CD4-positive, alpha-beta T cell treated with Interleukin-6 at 100 ng/mL for 8 hours (primary cell): ENCODE data around the gene RIMKLB.

Source experiments
- DNase-seq: peaks from one replicate; pipeline ENCODE4 v3.0.0-alpha.2; 2020; ENCODE audit warnings: mixed read lengths, low spot score

Gene RIMKLB

DNA sequence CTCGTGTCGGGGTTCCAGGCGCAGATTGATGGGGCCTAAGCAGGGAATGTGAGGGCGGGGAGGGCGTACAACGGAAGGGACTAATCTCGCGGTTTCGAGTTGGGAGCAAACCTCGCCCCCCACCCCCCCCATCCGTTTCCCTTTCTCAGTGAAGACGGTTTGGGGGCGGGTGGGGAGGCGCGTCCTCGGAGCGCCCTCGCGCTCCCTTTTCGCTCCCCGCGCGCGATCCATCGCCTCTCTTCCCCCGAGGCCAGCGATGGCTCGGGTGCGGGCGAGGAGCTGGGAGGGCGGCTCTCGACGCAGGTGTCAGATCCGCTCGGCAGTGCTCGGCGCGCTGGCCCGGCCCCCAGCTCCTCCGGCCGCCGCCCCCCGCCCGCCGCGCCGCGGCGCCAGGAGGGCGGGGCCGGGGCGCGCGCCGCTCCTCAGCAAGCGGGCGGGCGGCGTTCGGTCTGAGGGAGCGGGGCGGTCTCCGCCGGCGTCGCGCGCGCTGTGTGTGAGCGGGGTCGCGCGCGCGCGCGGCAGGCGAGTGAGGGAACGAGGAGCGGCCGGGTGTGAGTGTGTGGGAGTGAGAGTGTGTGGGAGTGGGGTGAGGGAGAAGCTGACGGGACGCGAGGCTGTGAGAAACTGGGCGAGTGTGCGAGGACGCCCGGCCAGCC lies at the start of gene RIMKLB:
Gene RIMKLB (plus strand): TSS at position 516 of the 656 bp plus-strand sequence. CDS start 15,876 bp downstream, outside the sequence.
- DNase-seq: peak; percentile 67

GRCh38 chr12:8648576-8649205 lies 49.1 kb upstream of the RIMKLB start:
- DNase-seq: peak; percentile 11

DNA sequence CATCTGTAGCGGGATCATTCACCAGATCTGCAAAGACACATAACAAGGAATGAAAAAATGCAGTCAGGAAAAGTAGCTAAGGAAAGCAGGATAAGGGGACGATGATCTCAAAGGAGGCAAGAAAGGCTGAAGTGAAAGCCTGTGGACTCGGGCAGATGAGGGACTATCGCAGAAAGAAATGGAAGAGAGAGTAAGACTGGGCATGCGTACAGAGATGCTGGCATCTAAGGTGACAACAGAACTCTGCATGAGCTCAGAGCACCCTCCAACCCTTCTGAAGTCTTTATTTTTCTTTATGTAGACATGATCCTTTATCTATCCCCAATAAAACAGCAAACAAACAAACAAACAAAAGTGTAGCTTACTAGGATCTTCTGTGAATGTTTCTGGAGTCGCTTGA lies 42.4 kb upstream of the RIMKLB start:
- DNase-seq: no peak

- no peak for DNase-seq
Measured at GRCh38 chr12:8658346-8658745, 39.4 kb upstream of the RIMKLB start.

- no peak for DNase-seq
Measured at GRCh38 chr12:8661016-8661415, 36.8 kb upstream of the RIMKLB start.

DNA sequence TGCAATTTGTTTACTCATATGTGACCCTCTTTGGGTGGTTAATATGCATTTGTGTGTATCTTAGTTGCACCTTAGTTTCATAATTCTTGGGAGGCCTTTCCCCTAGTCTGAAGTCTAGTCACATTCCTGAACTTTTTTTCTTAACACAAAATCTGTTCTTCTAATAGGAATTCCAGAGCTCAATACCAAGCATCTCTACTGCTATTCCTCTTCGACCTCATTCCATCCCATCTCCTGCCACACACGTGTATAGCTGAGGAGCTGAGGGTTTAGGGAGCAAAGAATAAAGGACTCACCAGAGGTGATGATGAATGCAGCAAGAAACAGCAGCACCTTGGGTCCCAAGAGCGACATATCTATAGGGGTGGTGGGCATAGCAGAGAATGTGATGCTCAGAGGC lies 36.0 kb upstream of the RIMKLB start:
- DNase-seq: no peak

DNA sequence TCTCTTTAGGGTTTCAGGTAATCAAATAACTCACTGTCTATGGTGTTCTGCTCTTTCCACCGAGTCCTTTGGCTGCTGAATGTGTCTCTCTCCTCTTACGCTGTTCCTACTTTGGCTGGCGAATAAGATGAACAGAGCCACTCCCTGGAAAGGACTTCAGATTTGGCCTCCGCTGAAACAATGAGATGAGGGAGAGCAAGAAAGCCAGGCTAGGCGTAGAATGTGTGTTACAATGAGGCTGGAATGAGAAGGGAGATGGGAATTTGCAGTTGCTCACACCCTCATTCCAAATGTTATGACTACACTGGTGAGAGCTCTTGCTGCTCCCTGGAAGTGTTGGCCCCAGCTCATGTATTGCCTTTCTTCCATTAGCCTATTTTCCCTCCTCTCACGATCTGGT lies 35.2 kb upstream of the RIMKLB start, which contains the start of gene MFAP5:
Gene MFAP5 (minus strand): TSS at position 234 of the 400 bp plus-strand sequence. CDS start 722 bp downstream, outside the sequence.
- no peak for DNase-seq

DNA sequence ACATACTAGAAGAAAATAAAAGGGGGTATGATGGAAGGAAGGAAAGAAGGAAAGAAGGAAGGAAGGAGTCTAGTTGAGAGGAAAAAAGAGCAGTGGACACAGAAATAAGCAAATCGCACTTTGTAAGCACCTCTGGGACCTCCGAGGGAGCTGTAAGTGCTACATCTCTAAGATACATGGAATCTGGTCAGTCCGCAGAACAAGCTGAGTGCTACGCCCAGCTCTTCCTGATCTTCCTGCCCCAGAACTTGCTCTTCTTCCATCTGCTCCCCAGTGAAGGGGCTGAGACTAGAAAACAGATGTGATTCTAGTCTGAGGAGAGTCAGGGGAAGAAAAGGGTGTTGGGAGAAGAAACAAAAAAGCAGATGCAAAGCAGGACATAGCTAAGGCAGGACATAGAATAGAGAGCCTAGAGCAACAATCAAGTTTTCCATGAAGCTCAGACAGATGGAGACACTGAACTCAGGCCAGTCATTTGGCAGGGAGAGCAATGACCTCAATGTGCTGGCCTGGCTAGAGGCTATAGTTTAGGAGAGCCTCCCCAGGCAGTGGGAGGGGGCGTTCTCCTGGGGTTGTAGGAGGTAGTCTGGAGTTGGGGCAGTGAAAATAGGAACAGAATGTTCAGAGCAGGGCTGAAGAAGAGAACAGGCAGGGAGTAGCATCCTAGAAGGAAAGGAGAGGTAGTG lies 33.4 kb upstream of the RIMKLB start:
- no peak for DNase-seq

GRCh38 chr12:8665759-8666158 lies 32.0 kb upstream of the RIMKLB start:
- DNase-seq: no peak

DNA sequence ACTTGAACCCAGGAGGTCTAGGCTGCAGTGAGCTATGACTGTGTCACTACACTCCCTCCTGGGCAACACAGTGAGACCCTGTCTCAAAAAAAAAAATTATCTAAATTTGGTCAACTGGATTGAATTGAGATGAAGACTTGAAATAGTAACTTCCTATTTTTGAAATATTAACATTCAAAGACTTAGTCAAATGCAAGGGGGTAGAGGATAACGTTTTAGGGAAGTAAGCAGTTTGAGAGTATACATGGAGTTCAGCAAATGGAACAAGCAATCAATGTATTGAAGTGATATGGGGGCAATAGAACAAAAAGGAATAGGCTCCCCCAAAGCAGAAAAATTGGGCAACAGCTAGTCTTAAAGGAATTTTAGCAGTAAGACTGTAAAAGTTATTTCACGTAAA lies 30.5 kb upstream of the RIMKLB start:
- DNase-seq: no peak

- no peak for DNase-seq
Measured at GRCh38 chr12:8668441-8668840, 29.4 kb upstream of the RIMKLB start.

DNA sequence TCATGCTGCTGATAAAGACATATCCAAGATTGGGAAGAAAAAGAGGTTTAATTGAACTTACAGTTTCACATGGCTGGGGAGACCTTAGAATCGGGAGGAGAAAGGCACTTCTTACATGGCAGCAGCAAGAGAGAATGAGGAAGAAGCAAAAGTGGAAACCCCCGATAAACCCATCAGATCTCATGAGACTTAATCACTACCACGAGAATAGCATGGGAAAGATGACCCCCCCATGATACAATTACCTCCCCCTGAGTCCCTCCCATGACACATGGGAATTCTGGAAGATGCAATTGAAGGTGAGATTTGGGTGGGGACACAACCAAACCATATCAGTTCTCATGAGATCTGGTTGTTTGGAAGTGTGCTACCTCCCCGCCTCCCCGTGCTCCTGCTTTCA lies 25.4 kb upstream of the RIMKLB start:
- no peak for DNase-seq

DNA sequence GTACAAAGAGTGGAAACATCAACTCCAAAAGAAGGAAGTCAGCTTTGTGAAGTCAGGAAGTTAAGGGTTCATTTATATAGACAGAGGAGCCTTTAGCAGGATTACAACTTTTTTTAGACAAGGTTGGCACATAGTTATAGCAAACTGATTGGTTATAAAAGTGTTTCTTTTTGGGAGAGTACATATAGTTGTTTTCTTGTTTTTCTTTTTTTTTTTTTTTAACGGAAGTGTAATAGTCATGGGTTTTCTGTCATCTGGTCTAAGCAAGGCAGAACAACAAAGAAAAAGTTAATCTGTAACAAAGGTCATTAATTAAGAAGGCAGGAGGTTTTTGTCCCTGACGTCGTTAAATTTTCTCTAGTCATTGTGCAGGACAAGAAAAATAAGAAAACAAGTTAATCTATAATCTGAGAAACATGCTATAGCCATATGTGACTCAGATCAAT lies 22.2 kb upstream of the RIMKLB start:
- DNase-seq: no peak

GRCh38 chr12:8676651-8677050 lies 21.1 kb upstream of the RIMKLB start:
- no peak for DNase-seq

DNA sequence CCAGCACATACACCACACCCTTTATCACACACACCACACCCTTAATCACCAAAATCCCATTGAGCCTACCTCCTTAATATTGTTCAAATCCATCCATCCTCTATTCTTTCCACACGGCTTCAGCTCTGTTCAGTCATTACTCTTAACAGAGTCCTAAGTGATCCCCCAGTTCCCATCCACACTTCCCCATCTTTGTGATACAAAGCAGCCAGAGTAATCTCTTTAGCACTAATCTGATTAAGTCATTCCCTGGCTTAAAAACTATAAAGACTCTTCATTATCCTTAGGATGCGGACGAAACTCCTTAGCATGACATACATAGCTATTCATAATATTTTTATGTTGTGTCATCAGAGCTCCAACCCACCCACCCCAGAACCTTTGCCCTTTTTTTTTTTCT lies 20.4 kb upstream of the RIMKLB start:
- no peak for DNase-seq

DNA sequence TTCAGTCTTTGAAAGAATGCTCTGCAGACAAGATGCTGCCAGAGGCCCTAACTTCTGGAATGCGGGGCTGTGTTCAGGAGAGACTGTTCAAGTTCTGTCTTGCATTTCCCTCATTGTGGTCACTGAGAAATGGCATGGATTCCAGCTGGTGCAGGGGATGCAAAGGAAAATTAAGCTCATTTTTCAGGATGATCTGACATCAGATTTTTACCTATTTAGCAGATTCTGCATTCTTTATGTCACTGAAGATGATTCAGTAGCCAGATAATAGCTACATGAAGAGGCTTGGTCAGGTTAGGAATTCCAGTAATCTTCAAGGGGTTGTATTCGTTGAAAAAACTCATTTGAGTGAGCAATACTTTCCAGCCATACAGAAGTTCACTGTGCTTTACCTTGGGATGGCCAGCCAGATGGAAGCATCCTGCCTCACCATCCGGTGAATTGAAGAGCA lies 19.1 kb upstream of the RIMKLB start:
- no peak for DNase-seq

DNA sequence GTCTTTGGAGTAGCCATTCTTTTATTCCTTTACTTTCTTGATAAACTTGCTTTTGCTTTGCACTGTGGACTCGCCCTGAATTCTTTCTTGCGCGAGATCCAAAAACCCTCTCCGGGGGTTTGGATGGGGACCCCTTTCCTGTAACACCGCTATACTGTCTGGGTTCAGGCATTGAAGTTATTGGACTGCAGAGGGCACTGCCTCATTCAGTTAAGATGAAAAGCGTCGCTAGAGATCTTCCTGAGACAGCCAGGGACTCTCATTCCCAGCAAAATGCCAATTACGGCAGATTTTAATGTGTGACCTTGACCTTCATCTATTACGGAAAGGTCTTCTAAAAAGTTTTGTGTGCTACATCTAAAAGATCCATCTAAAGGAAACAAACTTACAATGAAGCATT lies 17.3 kb upstream of the RIMKLB start:
- no peak for DNase-seq

DNA sequence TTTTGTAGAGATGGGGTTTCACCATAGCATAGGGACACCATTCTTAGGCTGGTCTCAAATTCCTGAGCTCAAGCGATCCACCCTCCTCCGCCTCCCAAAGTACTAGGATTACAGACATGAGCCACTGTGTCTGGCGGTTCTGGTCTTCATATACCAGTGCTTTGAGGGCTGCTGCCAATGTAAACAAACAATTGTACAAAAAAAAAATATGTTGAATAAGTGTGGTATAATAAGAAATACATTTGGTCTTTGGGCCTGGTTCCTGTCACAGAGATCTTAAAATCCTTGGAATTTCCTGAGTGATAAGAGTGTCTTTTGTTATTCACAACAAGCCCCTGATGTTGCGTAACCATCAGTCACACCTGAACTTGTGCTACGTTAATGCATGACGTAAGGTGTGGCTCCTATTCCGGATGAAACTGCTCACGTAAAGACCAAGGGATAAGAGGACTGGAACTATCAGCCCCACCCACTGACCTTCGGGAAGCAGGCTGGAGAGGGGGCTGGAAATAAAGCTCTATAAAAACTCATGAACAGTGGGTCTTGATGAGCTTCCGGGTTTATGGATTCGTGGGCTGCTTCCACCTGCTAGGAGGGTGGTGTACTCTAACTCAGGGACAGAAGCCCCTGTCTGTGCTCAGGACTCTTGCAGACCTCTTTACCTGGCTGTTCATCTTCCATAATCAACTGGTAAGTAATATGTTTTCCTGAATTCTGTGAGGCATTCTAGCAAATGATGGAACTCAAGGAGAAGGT lies 16.5 kb upstream of the RIMKLB start:
- no peak for DNase-seq

DNA sequence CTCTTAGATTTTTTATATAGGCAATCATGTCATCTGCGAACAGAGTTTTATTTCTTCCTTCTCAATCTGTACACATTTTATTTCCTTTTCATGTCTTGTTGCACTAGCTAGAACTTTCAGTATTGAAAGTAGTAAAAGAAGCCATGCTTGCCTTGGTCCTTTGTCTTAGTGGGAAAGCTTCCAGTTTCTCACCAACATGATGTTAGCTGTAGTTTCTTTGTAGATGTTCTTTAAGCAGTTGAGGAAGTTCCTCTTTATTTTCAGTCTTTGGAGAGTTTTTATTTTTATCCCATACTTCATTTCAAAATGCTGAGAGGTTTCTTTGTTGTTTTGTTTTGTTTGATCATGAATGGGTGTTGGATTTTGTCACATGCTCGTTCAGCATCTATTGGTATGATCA lies 12.7 kb upstream of the RIMKLB start:
- no peak for DNase-seq

- peak; percentile 8 for DNase-seq
Measured at GRCh38 chr12:8687846-8688601, 9.8 kb upstream of the RIMKLB start.

GRCh38 chr12:8689681-8690080 lies 8.1 kb upstream of the RIMKLB start:
- no peak for DNase-seq

- DNase-seq: no peak
Measured at GRCh38 chr12:8692573-8692972, 5.2 kb upstream of the RIMKLB start.
